PC-9 (cell line): ENCODE results near the gene PCSK5.

Experiments
- EZH2 ChIP-seq: fragments of 200-600 bp; sonication (generic); IDR thresholded peaks from 2 replicates; pipeline ENCODE4 v1.8.0; 2017; ENCODE audit warnings: antibody characterized with exemption, low read depth
- TF ChIP-seq, protein P1 (sequence below): fragments of 200-600 bp; sonication (generic); conservative IDR thresholded peaks from 2 replicates; pipeline ENCODE4 v1.6.1; 2017; ENCODE audit warnings: mixed run types, antibody characterized with exemption, mild to moderate bottlenecking, moderate library complexity

DNA sequence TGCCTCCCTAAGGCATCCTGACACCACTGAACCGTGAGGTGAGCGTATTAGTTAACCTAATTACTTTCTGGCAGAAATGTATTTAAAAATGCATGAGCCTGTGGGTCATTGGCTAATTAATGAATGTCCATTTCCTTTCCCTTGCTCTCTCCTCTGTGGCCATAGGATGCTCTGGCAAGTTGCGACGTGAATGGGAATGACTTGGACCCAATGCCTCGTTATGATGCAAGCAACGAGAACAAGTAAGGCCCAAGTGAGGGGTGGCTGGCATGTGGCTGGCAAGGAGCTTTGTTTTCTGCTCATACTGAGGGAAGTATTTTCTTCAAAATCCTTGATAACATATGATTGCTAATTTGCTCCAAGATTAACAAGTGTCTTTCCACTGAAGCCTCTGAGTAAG is 136.3 kb downstream of the PCSK5 start:
- TF ChIP-seq, protein P1, sequence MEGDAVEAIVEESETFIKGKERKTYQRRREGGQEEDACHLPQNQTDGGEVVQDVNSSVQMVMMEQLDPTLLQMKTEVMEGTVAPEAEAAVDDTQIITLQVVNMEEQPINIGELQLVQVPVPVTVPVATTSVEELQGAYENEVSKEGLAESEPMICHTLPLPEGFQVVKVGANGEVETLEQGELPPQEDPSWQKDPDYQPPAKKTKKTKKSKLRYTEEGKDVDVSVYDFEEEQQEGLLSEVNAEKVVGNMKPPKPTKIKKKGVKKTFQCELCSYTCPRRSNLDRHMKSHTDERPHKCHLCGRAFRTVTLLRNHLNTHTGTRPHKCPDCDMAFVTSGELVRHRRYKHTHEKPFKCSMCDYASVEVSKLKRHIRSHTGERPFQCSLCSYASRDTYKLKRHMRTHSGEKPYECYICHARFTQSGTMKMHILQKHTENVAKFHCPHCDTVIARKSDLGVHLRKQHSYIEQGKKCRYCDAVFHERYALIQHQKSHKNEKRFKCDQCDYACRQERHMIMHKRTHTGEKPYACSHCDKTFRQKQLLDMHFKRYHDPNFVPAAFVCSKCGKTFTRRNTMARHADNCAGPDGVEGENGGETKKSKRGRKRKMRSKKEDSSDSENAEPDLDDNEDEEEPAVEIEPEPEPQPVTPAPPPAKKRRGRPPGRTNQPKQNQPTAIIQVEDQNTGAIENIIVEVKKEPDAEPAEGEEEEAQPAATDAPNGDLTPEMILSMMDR, result no peak
- TF ChIP-seq EZH2, result no peak
